ENCODE data around the gene CBFA2T2. TPM values are rescaled to one million over a fixed set of nuclear protein-coding genes. Genes with fewer than 3 reads are reported as not detected.

Gene CBFA2T2
- total RNA-seq, 4 donors from 2014 or later, result 31.2 to 51.3 (median 37.8) TPM

GRCh38 chr20:33670715-33671499 is 181.0 kb downstream of the CBFA2T2 start:
- Histone ChIP-seq H3K4me3 (no peak overlapping the region), H3K27me3 (no peaks in the 10 kb centered on the region), H3K4me1 (peaks cover 0 to 53% (median 16%) of the 10 kb centered on the region in 4 donors), H3K36me3 (peaks cover 0 to 12% (median 0%) of the 10 kb centered on the region in 3 donors), H3K9me3 (no peaks in the 10 kb centered on the region), H3K27ac (no peak overlapping the region)
- TF ChIP-seq POLR2A (IDR thresholded peaks at IDR 0.05) (no peak), CTCF (IDR thresholded peaks at IDR 0.05) (no peak)
- DNase-seq, result no peak

GRCh38 chr20:33671573-33672288 is 181.8 kb downstream of the CBFA2T2 start:
- Histone ChIP-seq H3K4me1 (peaks cover 0 to 53% (median 13%) of the 10 kb centered on the region in 4 donors), H3K27me3 (no peaks in the 10 kb centered on the region), H3K27ac (no peak overlapping the region), H3K36me3 (peaks cover 0 to 12% (median 0%) of the 10 kb centered on the region in 3 donors), H3K4me3 (no peak overlapping the region), H3K9me3 (no peaks in the 10 kb centered on the region)
- TF ChIP-seq POLR2A (IDR thresholded peaks at IDR 0.05) (no peak), CTCF (IDR thresholded peaks at IDR 0.05) (no peak)
- DNase-seq, result no peak

- TF ChIP-seq CTCF (IDR thresholded peaks at IDR 0.05) (no peak), POLR2A (IDR thresholded peaks at IDR 0.05) (no peak)
- H3K27ac ChIP-seq, result no peak overlapping the region
- no peaks in the 10 kb centered on the region for H3K9me3 ChIP-seq
- peak overlapping the region in 2 of 4 donors; percentile 90 to 93 for H3K4me3 ChIP-seq
- H3K36me3 ChIP-seq, result peaks cover 0 to 12% (median 0%) of the 10 kb centered on the region in 3 donors
- H3K4me1 ChIP-seq, result peaks cover 0 to 48% (median 13%) of the 10 kb centered on the region in 4 donors
- no peaks in the 10 kb centered on the region for H3K27me3 ChIP-seq
- DNase-seq, result no peak
Measured at GRCh38 chr20:33672426-33673113, 182.7 kb downstream of the CBFA2T2 start.

GRCh38 chr20:33673114-33673409 is 183.2 kb downstream of the CBFA2T2 start:
- Histone ChIP-seq H3K4me3 (peak overlapping the region; percentile 81 to 93 (median 88)), H3K9me3 (no peaks in the 10 kb centered on the region), H3K27me3 (no peaks in the 10 kb centered on the region), H3K27ac (peak overlapping the region in 1 of 4 donors; percentile 90), H3K4me1 (peaks cover 0 to 45% (median 12%) of the 10 kb centered on the region in 4 donors), H3K36me3 (peaks cover 0 to 12% (median 0%) of the 10 kb centered on the region in 3 donors)
- TF ChIP-seq CTCF (IDR thresholded peaks at IDR 0.05) (no peak), POLR2A (IDR thresholded peaks at IDR 0.05) (no peak)
- DNase-seq, result no peak

- no peaks in the 10 kb centered on the region for H3K27me3 ChIP-seq
- TF ChIP-seq POLR2A (IDR thresholded peaks at IDR 0.05) (no peak), CTCF (IDR thresholded peaks at IDR 0.05) (no peak)
- H3K4me3 ChIP-seq, result peak overlapping the region; percentile 81 to 93 (median 88)
- peak overlapping the region; percentile 82 to 90 (median 84) for H3K27ac ChIP-seq
- DNase-seq, result no peak
- H3K4me1 ChIP-seq, result peaks cover 0 to 39% (median 11%) of the 10 kb centered on the region in 4 donors
- H3K36me3 ChIP-seq, result peaks cover 0 to 10% (median 0%) of the 10 kb centered on the region in 3 donors
- no peaks in the 10 kb centered on the region for H3K9me3 ChIP-seq
Measured at GRCh38 chr20:33673410-33674293, 183.8 kb downstream of the CBFA2T2 start.
